GM12875 (cell line): ENCODE results near the gene TFF1.

ENCODE experiments used
- H3K4me3 ChIP-seq: one replicate; pipeline ENCODE4 v1.5.1; 2011; ENCODE audit warnings: low read depth, low read length, control low read depth
- CTCF ChIP-seq: IDR thresholded peaks from 2 replicates; pipeline ENCODE4 v1.5.1; 2011; ENCODE audit warnings: low read depth, mild to moderate bottlenecking, control low read depth, inconsistent platforms, low read length, moderate library complexity, borderline replicate concordance; ENCODE audit not compliant: insufficient read depth

TFF1 gene

GRCh38 chr21:42381347-42381984 is 15.1 kb upstream of the TFF1 start:
- H3K4me3 ChIP-seq = no peak overlapping the region
- TF ChIP-seq CTCF = peak; percentile 65; the same call in 1 of the 2 replicates

GRCh38 chr21:42379426-42380215 is 13.3 kb upstream of the TFF1 start:
- no peak overlapping the region for H3K4me3 ChIP-seq

GRCh38 chr21:42378418-42378817 is 12.1 kb upstream of the TFF1 start:
- no peak overlapping the region for H3K4me3 ChIP-seq
- TF ChIP-seq CTCF = no peak

More at GRCh38 chr21:42379426-42380215, 13.3 kb upstream of the TFF1 start:
- TF ChIP-seq CTCF = no peak

DNA sequence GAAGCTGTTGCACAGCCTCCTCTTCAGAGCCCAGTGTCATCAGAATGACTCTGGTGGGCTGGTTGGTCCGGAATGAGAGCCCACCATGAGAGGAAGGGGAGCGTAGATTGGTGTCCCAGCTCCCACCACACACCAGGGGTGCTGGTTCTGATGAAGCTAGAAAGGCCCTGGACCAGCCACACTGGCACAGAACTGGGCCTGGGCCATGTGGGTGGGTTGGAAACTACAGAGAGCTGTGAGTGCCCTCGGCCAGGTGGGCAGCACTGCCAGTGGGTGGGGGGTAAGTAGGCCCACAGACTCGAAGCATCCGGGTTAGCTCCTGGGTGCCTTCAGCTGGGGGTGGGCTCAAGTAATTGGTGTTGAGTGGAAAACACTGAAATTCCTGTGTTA is 11.6 kb upstream of the TFF1 start:
- H3K4me3 ChIP-seq = no peak overlapping the region
- TF ChIP-seq CTCF = no peak

- no peak for TF ChIP-seq CTCF
- no peak overlapping the region for H3K4me3 ChIP-seq
These were observed 11.0 kb upstream of the TFF1 start for GRCh38 chr21:42377211-42377950.

GRCh38 chr21:42376338-42376982 is 10.1 kb upstream of the TFF1 start:
- TF ChIP-seq CTCF = no peak
- no peak overlapping the region for H3K4me3 ChIP-seq
